Astrocyte (in vitro differentiated cells and primary cell): ENCODE measurements around the gene GRK5.

Source experiments
- CTCF ChIP-seq: IDR thresholded peaks from 2 replicates; pipeline ENCODE4 v1.5.1; 2011; ENCODE audit warnings: low read depth, mild to moderate bottlenecking, inconsistent platforms, low read length, moderate library complexity; ENCODE audit not compliant: insufficient read depth
- EZH2 ChIP-seq: IDR thresholded peaks from 2 replicates; pipeline ENCODE4 v1.6.1; 2012; ENCODE audit warnings: mild to moderate bottlenecking, low read length, inconsistent platforms; ENCODE audit not compliant: insufficient read depth

- TF ChIP-seq CTCF (no peak), EZH2 (no peak)
Measured at GRCh38 chr10:119429771-119430170, 222.4 kb downstream of the GRK5 start.
